Liver (tissue), 9 donors: ENCODE data around the gene SRGAP3. TPM values are rescaled to one million over a fixed set of nuclear protein-coding genes. Genes with fewer than 3 reads are reported as not detected.

Source experiments
- DNase-seq: peaks from one replicate; pipeline ENCODE4 v3.0.0-alpha.2; 2017; ENCODE audit warnings: low spot score
- H3K27ac ChIP-seq, 2 donors: one replicate each; pipeline ENCODE4 v1.7.0; 2013; ENCODE audit warnings: inconsistent platforms in 2 of 2, low read length in 2 of 2, control low read depth in 1 of 2, low read depth in 1 of 2, mild to moderate bottlenecking in 1 of 2
- H3K27me3 ChIP-seq, 4 donors: one replicate each; pipeline versions ENCODE4 v1.6.1 to v1.7.0; 2013; ENCODE audit warnings: low read length in 3 of 4, inconsistent platforms in 1 of 4, mild to moderate bottlenecking in 1 of 4, moderate library complexity in 1 of 4; ENCODE audit not compliant: control insufficient read depth in 4 of 4, insufficient read depth in 4 of 4
- H3K36me3 ChIP-seq, 4 donors: one replicate each; pipeline versions ENCODE4 v1.6.1 to v1.7.0; 2013; ENCODE audit warnings: low read length in 3 of 4, mild to moderate bottlenecking in 3 of 4, low read depth in 1 of 4, moderate library complexity in 1 of 4; ENCODE audit not compliant: control insufficient read depth in 4 of 4, insufficient read depth in 3 of 4
- H3K4me1 ChIP-seq, 4 donors: one replicate each; pipeline versions ENCODE4 v1.6.1 to v1.7.0; 2013; ENCODE audit warnings: low read length in 3 of 4, mild to moderate bottlenecking in 3 of 4, moderate library complexity in 1 of 4; ENCODE audit not compliant: control insufficient read depth in 4 of 4, insufficient read depth in 4 of 4
- H3K4me3 ChIP-seq, 3 donors: one replicate each; pipeline versions ENCODE4 v1.6.1 to v1.7.0; 2013; ENCODE audit warnings: low read length in 3 of 3, control low read depth in 1 of 3, low read depth in 1 of 3, mild to moderate bottlenecking in 1 of 3
- H3K9ac ChIP-seq, 2 donors: one replicate each; pipeline ENCODE4 v1.7.0; 2013; ENCODE audit warnings: low read length in 2 of 2, mild to moderate bottlenecking in 2 of 2, moderate library complexity in 2 of 2, control low read depth in 1 of 2, low read depth in 1 of 2
- H3K9me3 ChIP-seq, 4 donors: one replicate each; pipeline versions ENCODE4 v1.6.1 to v1.7.0; 2013; ENCODE audit warnings: low read length in 3 of 4; ENCODE audit not compliant: control insufficient read depth in 4 of 4
- EGR1 ChIP-seq, 2 donors: IDR thresholded peaks; 2 replicates each; pipeline ENCODE4 v1.6.1; 2016 to 2018; ENCODE audit warnings: antibody characterized with exemption in 2 of 2, low read depth in 2 of 2
- FOXA1 ChIP-seq: IDR thresholded peaks from 2 replicates; pipeline ENCODE4 v1.6.1; 2016; ENCODE audit warnings: antibody characterized with exemption
- GABPA ChIP-seq, 2 donors: IDR thresholded peaks in 1 of 2; conservative IDR thresholded peaks in 1 of 2; 2 replicates each; pipeline ENCODE4 v1.6.1; 2016; ENCODE audit warnings: antibody characterized with exemption in 2 of 2, mild to moderate bottlenecking in 1 of 2, moderate library complexity in 1 of 2
- HNF4A ChIP-seq, 2 donors: conservative IDR thresholded peaks; 2 replicates each; pipeline ENCODE4 v1.6.1; 2016; ENCODE audit warnings: antibody characterized with exemption in 2 of 2, mild to moderate bottlenecking in 2 of 2
- HNF4G ChIP-seq: IDR thresholded peaks from 2 replicates; pipeline ENCODE4 v1.6.1; 2016; ENCODE audit warnings: antibody characterized with exemption
- JUND ChIP-seq, 2 donors: IDR thresholded peaks; 2 replicates each; pipeline ENCODE4 v1.6.1; 2016; ENCODE audit warnings: antibody characterized with exemption in 2 of 2
- NR2F2 ChIP-seq: IDR thresholded peaks from 2 replicates; pipeline ENCODE4 v1.6.1; 2016; ENCODE audit warnings: antibody characterized with exemption
- RAD21 ChIP-seq, 2 donors: IDR thresholded peaks; 2 replicates each; pipeline ENCODE4 v1.6.1; 2016; ENCODE audit warnings: antibody characterized with exemption in 2 of 2, mild to moderate bottlenecking in 2 of 2
- RXRA ChIP-seq, 2 donors: IDR thresholded peaks; 2 replicates each; pipeline ENCODE4 v1.6.1; 2017 to 2018; ENCODE audit warnings: antibody characterized with exemption in 2 of 2, mild to moderate bottlenecking in 1 of 2
- SP1 ChIP-seq: IDR thresholded peaks from 2 replicates; pipeline ENCODE4 v1.6.1; 2018; ENCODE audit warnings: antibody characterized with exemption, mild to moderate bottlenecking
- TAF1 ChIP-seq: conservative IDR thresholded peaks from 2 replicates; pipeline ENCODE4 v1.6.1; 2016; ENCODE audit warnings: antibody characterized with exemption, mild to moderate bottlenecking
- YY1 ChIP-seq: IDR thresholded peaks from 2 replicates; pipeline ENCODE4 v1.6.1; 2016; ENCODE audit warnings: antibody characterized with exemption, mild to moderate bottlenecking
- WGBS: extraction: QIAGEN DNeasy Blood & Tissue Kit; methylation state at CpG from one replicate; pipeline ENCODE4 v1.1.7; 2013; 5-methylcytosine and 5-hydroxymethylcytosine counted together
- polyA plus RNA-seq, 2 donors: library from polyadenylated mRNA; stranded (reverse) in 1 of 2; unstranded in 1 of 2; fragments of 200-250 nt in 1 of 2; fragments of >200 nt in 1 of 2; fragmentation: Nextera tagmentation in 1 of 2; extraction: Ambion mirVana in 1 of 2; gene quantifications; one replicate each; pipeline versions ENCODE4 v1.2.1 to v1.2.3, GENCODE V29; 2013 to 2015
- total RNA-seq, 2 donors: library from RNA; depleted of rRNA; stranded (reverse); fragments of >200 nt; gene quantifications; one replicate each; pipeline ENCODE4 v1.2.3, GENCODE V29; 2014
- TF ChIP-seq, protein P1 (sequence below): IDR thresholded peaks from 2 replicates; pipeline ENCODE4 v1.6.1; 2016; ENCODE audit warnings: antibody characterized with exemption
- TF ChIP-seq, protein P2 (sequence below): IDR thresholded peaks from 2 replicates; pipeline ENCODE4 v1.6.1; 2016; ENCODE audit warnings: antibody characterized with exemption, mild to moderate bottlenecking
- TF ChIP-seq, protein P3 (sequence below): IDR thresholded peaks from 2 replicates; pipeline ENCODE4 v1.6.1; 2016; ENCODE audit warnings: antibody characterized with exemption
- TF ChIP-seq, protein P4 (sequence below): fragments of 150-350 bp; IDR thresholded peaks from 2 replicates; pipeline ENCODE4 v1.5.1; 2017; ENCODE audit warnings: improper control_type of control experiment, low read depth, low read length; ENCODE audit not compliant: missing input control
- donor health status: healthy.
- donor health status: healthy.
- donor health status: healthy.
- donor health status: healthy.
- donor health status: healthy.

Gene SRGAP3
- 1 to 10 TPM; 1.8 to 4.2 TPM for total RNA-seq
- 1 to 10 TPM in 1 of 2 donors, under 1 TPM in 1; 0.61 to 1.4 TPM for polyA plus RNA-seq

DNA sequence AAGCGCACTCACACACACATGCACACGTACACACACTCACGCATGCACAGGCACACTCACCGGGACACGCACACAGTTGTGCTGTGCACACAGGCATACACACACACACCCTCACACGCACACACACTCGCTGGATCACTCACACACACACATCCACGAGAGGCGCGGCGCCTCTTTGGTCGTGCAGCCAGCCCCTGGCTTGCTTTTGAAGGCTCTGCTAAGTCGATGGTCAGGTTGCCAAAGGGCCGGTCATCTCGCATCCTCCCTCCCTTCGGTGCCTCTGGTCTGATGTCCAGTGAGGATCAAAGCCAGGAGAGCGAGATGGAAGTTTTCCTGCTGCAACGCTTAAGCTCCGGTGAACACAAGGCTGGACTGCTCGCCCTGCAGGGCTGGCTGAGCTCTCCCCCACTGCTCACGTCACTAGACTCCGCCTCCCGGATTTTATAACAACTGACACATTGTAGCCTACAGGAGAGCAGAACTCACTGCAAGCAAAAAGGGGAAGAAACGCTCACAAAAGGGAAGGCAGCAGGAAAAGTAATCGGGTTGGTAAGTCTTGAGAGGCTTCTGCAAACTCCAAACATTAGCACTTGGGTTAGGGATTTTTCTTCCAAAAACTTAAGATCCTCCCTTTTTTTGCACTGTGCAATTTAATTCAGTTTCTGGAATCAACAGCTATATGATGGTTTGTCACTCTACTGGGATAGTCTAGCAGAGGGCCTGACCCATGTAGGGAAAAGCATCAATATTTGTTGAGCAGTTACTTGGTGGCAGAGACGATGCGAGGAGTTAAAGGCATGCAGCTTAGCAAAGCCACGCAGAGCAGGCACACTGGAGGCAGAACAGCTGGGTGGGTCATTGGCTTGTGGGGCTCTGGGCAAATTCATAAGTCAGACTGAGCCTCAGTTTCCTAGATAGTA lies at the start of gene SRGAP3:
Gene SRGAP3 (minus strand): TSS at position 374 of the 920 bp plus-strand sequence. CDS start 695 bp downstream, outside the sequence.
- peak; percentile 75 for DNase-seq
- H3K4me3 ChIP-seq: peak within 1 kb of the TSS; percentile 9 to 81 (median 14)
- no peaks in the 10 kb centered on the region for H3K27me3 ChIP-seq
- peak within 1 kb of the TSS in 1 of 2 donors; percentile 25 for H3K27ac ChIP-seq
- TF ChIP-seq JUND (IDR thresholded peaks at IDR 0.05): no peak
- no peak for TF ChIP-seq NR2F2
- TF ChIP-seq, protein P1, sequence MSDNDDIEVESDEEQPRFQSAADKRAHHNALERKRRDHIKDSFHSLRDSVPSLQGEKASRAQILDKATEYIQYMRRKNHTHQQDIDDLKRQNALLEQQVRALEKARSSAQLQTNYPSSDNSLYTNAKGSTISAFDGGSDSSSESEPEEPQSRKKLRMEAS: no peak
- TF ChIP-seq, protein P2, sequence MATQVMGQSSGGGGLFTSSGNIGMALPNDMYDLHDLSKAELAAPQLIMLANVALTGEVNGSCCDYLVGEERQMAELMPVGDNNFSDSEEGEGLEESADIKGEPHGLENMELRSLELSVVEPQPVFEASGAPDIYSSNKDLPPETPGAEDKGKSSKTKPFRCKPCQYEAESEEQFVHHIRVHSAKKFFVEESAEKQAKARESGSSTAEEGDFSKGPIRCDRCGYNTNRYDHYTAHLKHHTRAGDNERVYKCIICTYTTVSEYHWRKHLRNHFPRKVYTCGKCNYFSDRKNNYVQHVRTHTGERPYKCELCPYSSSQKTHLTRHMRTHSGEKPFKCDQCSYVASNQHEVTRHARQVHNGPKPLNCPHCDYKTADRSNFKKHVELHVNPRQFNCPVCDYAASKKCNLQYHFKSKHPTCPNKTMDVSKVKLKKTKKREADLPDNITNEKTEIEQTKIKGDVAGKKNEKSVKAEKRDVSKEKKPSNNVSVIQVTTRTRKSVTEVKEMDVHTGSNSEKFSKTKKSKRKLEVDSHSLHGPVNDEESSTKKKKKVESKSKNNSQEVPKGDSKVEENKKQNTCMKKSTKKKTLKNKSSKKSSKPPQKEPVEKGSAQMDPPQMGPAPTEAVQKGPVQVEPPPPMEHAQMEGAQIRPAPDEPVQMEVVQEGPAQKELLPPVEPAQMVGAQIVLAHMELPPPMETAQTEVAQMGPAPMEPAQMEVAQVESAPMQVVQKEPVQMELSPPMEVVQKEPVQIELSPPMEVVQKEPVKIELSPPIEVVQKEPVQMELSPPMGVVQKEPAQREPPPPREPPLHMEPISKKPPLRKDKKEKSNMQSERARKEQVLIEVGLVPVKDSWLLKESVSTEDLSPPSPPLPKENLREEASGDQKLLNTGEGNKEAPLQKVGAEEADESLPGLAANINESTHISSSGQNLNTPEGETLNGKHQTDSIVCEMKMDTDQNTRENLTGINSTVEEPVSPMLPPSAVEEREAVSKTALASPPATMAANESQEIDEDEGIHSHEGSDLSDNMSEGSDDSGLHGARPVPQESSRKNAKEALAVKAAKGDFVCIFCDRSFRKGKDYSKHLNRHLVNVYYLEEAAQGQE: peak; percentile 26
- TF ChIP-seq, protein P3, sequence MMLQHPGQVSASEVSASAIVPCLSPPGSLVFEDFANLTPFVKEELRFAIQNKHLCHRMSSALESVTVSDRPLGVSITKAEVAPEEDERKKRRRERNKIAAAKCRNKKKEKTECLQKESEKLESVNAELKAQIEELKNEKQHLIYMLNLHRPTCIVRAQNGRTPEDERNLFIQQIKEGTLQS: no peak
- peak; percentile 35 for TF ChIP-seq SP1
- TF ChIP-seq GABPA (IDR thresholded peaks at IDR 0.05 in 1 of 2, conservative IDR thresholded peaks at IDR 0.05 in 1 of 2): no peak
- TF ChIP-seq, protein P4, sequence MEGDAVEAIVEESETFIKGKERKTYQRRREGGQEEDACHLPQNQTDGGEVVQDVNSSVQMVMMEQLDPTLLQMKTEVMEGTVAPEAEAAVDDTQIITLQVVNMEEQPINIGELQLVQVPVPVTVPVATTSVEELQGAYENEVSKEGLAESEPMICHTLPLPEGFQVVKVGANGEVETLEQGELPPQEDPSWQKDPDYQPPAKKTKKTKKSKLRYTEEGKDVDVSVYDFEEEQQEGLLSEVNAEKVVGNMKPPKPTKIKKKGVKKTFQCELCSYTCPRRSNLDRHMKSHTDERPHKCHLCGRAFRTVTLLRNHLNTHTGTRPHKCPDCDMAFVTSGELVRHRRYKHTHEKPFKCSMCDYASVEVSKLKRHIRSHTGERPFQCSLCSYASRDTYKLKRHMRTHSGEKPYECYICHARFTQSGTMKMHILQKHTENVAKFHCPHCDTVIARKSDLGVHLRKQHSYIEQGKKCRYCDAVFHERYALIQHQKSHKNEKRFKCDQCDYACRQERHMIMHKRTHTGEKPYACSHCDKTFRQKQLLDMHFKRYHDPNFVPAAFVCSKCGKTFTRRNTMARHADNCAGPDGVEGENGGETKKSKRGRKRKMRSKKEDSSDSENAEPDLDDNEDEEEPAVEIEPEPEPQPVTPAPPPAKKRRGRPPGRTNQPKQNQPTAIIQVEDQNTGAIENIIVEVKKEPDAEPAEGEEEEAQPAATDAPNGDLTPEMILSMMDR: peak; percentile 49
- TF ChIP-seq YY1: peak; percentile 27
- TF ChIP-seq HNF4A (conservative IDR thresholded peaks at IDR 0.05): peak; percentile 6 to 24
- peak; percentile 50 for TF ChIP-seq RAD21 (IDR thresholded peaks at IDR 0.05)
- no peak for TF ChIP-seq EGR1 (IDR thresholded peaks at IDR 0.05; ENCODE audit: low read depth in 2 of 2)
- TF ChIP-seq RXRA (IDR thresholded peaks at IDR 0.05): no peak
- TF ChIP-seq HNF4G: no peak
- H3K9ac ChIP-seq: peak within 1 kb of the TSS in 1 of 2 donors; percentile 59
- no peaks in the 10 kb centered on the region for H3K36me3 ChIP-seq
- 8% methylated on average over 28 of the region's 28 CpGs for WGBS
- H3K9me3 ChIP-seq: no peaks in the 10 kb centered on the region
- peaks cover 0 to 15% (median 12%) of the 10 kb centered on the region in 4 donors for H3K4me1 ChIP-seq

DNA sequence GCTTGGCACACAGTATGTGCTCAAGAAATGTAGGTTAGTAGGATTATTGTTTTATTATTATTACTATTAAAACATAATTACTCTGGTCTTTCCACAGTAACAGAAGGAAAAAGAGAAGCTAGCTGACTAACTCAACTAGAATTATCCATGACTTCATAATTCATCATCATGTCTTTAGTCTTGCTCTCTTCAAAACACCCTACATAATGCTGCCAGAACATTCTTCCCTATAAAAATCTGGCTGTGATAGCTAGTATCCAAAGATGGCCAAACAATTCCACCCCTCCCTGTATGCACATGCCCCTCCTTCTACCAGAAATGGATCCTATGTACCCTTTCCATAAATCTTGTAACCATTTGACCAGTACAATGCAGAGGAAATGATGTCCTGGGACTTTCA lies 48.8 kb upstream of the SRGAP3 start:
- Histone ChIP-seq H3K36me3 (no peaks in the 10 kb centered on the region), H3K4me1 (peaks cover 0 to 4% (median 1%) of the 10 kb centered on the region in 4 donors), H3K4me3 (no peak overlapping the region), H3K9ac (no peak overlapping the region), H3K27me3 (no peaks in the 10 kb centered on the region), H3K27ac (no peak overlapping the region), H3K9me3 (no peaks in the 10 kb centered on the region)
- no peak for DNase-seq
- TF ChIP-seq, protein P4: no peak
- TF ChIP-seq NR2F2 (no peak), HNF4A (conservative IDR thresholded peaks at IDR 0.05) (no peak), TAF1 (no peak), FOXA1 (no peak), JUND (IDR thresholded peaks at IDR 0.05) (no peak)
- TF ChIP-seq, protein P2: no peak
